MM.1S (cell line): ENCODE data around the gene MAML3.

Experiments
- DNase-seq: peaks from one replicate; pipeline ENCODE4 v3.0.0-alpha.2; 2015
- H2AFZ ChIP-seq: fragments of 300-600 bp; sonication (generic); 2 replicates; pipeline ENCODE4 v1.6.0; 2016; ENCODE audit warnings: antibody characterized with exemption, low read length
- H3F3A ChIP-seq: fragments of 300-600 bp; sonication (generic); 2 replicates; pipeline ENCODE4 v1.6.1; 2016; ENCODE audit warnings: mild to moderate bottlenecking, antibody characterized with exemption, low read length, moderate library complexity, mixed read lengths; ENCODE audit not compliant: insufficient read depth
- H3K27ac ChIP-seq: fragments of 300-600 bp; sonication (generic); 2 replicates; pipeline ENCODE4 v1.5.1; 2016; ENCODE audit warnings: mild to moderate bottlenecking, low read length
- H3K27me3 ChIP-seq: fragments of 300-600 bp; sonication (generic); replicated peaks from 2 replicates; pipeline ENCODE4 v1.6.0; 2016; ENCODE audit warnings: low read length; ENCODE audit not compliant: insufficient read depth
- H3K36me3 ChIP-seq: fragments of 300-600 bp; sonication (generic); replicated peaks from 2 replicates; pipeline ENCODE4 v1.6.1; 2016; ENCODE audit warnings: mild to moderate bottlenecking, low read length, mixed read lengths; ENCODE audit not compliant: insufficient read depth
- H3K4me1 ChIP-seq: fragments of 300-600 bp; sonication (generic); 2 replicates; pipeline ENCODE4 v1.6.1; 2016; ENCODE audit warnings: low read length, mixed read lengths
- H3K4me2 ChIP-seq: fragments of 300-600 bp; sonication (generic); 2 replicates; pipeline ENCODE4 v1.6.0; 2016; ENCODE audit warnings: low read depth, low read length
- H3K4me3 ChIP-seq: fragments of 300-600 bp; sonication (generic); 2 replicates; pipeline ENCODE4 v1.5.1; 2016; ENCODE audit warnings: low read length, mixed read lengths
- H3K79me2 ChIP-seq: fragments of 300-600 bp; sonication (generic); 2 replicates; pipeline ENCODE4 v1.6.1; 2016; ENCODE audit warnings: mixed run types, low read length, mixed read lengths
- H3K9ac ChIP-seq: fragments of 300-600 bp; sonication (generic); 2 replicates; pipeline ENCODE4 v1.6.1; 2016; ENCODE audit warnings: low read length, mixed read lengths
- H3K9me2 ChIP-seq: fragments of 300-600 bp; sonication (generic); replicated peaks from 2 replicates; pipeline ENCODE4 v1.6.1; 2016; ENCODE audit warnings: mild to moderate bottlenecking, low read length, mixed read lengths; ENCODE audit not compliant: insufficient read depth
- H3K9me3 ChIP-seq: fragments of 300-600 bp; sonication (generic); replicated peaks from 2 replicates; pipeline ENCODE4 v1.6.1; 2016; ENCODE audit warnings: mild to moderate bottlenecking, low read length, mixed read lengths; ENCODE audit not compliant: insufficient read depth
- H4K20me1 ChIP-seq: fragments of 300-600 bp; sonication (generic); 2 replicates; pipeline ENCODE4 v1.6.1; 2016; ENCODE audit warnings: mild to moderate bottlenecking, low read length, moderate library complexity, mixed read lengths; ENCODE audit not compliant: insufficient read depth
- CTCF ChIP-seq: fragments of 300-600 bp; sonication (generic); IDR thresholded peaks from 2 replicates; pipeline ENCODE4 v1.5.1; 2016; ENCODE audit warnings: antibody characterized with exemption, low read length, mixed read lengths
- EZH2 ChIP-seq: fragments of 300-600 bp; sonication (generic); optimal IDR thresholded peaks from 2 replicates; pipeline ENCODE3; 2017; ENCODE audit warnings: low read depth, mild to moderate bottlenecking, antibody characterized with exemption, low read length, mixed read lengths
- EZH2phosphoT487 ChIP-seq: fragments of 300-600 bp; sonication (generic); IDR thresholded peaks from 2 replicates; pipeline ENCODE4 v1.6.1; 2018; ENCODE audit warnings: antibody characterized with exemption, low read length

Gene MAML3

DNA sequence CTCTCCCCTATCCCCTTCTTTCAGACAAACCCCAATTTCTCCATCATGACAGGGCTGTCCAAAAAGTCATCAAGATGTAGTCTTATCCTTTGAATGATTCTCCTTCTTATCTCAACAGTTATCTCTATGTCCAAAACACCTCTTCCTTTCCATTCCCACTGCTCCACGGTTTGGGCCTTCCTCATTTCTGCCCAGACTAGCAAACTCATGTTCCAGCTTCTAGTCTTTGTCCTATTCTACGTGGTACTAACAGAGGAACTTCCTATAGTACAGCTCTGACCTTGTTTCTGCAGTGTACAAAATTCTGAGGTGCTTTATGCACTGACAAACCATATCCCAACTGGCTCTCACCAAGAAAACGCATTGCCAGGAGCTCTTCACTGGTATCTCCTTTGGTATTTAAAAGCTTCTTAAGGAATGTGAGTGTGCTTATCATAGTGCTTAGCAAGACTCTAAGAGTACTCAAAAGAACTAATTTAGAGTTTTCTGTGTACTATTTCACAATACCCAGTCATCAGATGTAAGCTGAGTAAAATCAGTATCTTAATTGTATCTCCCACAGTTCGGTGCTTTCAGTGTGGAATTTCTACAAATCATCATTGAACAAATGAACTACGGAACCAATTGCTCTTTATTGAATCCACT is 65.5 kb downstream of the MAML3 start:
- no peaks in the 10 kb centered on the region for H3K9me3 ChIP-seq
- no peaks in the 10 kb centered on the region for H3K36me3 ChIP-seq
- no peaks in the 10 kb centered on the region for H3K27me3 ChIP-seq
- H3K4me2 ChIP-seq = no peak overlapping the region
- H3K9me2 ChIP-seq = no peaks in the 10 kb centered on the region
- no peak overlapping the region for H3K4me3 ChIP-seq
- no peaks in the 10 kb centered on the region for H3K79me2 ChIP-seq
- H2AFZ ChIP-seq = no peak overlapping the region
- no peaks in the 10 kb centered on the region for H3K4me1 ChIP-seq
- H4K20me1 ChIP-seq = no peaks in the 10 kb centered on the region
- no peak overlapping the region for H3K9ac ChIP-seq
- DNase-seq = no peak
- no peak for TF ChIP-seq CTCF
- no peak for TF ChIP-seq EZH2
- TF ChIP-seq EZH2phosphoT487 = no peak
- H3K27ac ChIP-seq = no peak overlapping the region
- no peaks in the 10 kb centered on the region for H3F3A ChIP-seq

DNA sequence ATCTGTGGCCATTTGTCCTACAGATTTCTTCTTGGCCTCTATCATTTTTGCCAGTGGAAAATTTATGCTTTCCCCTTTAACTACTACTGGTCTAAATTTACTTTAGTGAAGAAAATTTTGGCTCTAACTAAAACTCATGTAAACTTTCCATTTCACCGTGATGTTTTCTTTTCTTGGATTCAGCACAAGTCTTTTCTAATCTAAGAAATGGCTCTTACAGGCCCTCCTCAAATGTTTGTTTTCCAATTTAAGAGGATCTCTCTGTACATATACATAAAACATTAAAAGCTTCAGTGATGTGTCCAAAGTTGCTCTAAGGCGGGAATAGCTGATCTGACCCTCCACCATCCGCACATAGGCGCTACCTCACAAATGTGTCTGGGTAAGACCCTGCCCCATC is 68.1 kb downstream of the MAML3 start:
- no peaks in the 10 kb centered on the region for H3K27me3 ChIP-seq
- H3K4me3 ChIP-seq = no peak overlapping the region
- TF ChIP-seq EZH2phosphoT487 (no peak), EZH2 (no peak), CTCF (no peak)
- no peaks in the 10 kb centered on the region for H3K9me3 ChIP-seq
- H3K27ac ChIP-seq = no peak overlapping the region
- no peaks in the 10 kb centered on the region for H3K36me3 ChIP-seq
- H2AFZ ChIP-seq = no peak overlapping the region
- DNase-seq = no peak
- no peak overlapping the region for H3K4me2 ChIP-seq
- H3K9ac ChIP-seq = no peak overlapping the region
- no peaks in the 10 kb centered on the region for H3K4me1 ChIP-seq
- no peaks in the 10 kb centered on the region for H3K79me2 ChIP-seq
- H3F3A ChIP-seq = no peaks in the 10 kb centered on the region
- no peaks in the 10 kb centered on the region for H4K20me1 ChIP-seq
- no peaks in the 10 kb centered on the region for H3K9me2 ChIP-seq

DNA sequence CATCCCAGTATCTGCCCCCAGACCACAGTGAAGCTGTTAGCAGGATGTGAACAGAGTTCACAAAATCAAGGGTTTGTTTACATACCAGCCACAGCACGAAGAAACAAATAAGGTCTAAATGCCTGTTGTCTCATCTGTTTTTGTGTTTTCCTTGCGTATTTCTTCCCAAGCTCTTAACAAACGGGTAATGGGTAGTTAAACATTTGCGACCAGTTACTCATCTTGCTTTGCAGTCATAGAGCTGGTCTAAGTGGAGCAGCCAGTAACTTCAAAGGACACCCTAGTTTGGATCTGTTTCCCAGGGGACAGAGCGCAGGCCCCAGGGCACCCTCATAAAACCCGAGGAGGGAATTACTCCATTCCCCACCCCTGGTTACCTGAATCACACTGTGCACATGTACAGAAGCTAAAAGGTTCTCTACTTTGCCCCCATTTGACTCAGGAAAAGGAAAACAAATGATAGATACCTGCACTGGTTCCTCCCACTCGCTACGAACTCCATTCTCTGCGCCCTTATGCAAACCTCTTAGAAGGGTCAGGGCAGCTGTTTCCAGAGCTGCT is 68.8 kb downstream of the MAML3 start:
- no peaks in the 10 kb centered on the region for H3F3A ChIP-seq
- no peak overlapping the region for H3K4me3 ChIP-seq
- H3K27ac ChIP-seq = no peak overlapping the region
- DNase-seq = no peak
- no peaks in the 10 kb centered on the region for H3K9me2 ChIP-seq
- no peak overlapping the region for H2AFZ ChIP-seq
- H3K27me3 ChIP-seq = no peaks in the 10 kb centered on the region
- H3K9me3 ChIP-seq = no peaks in the 10 kb centered on the region
- no peak overlapping the region for H3K4me2 ChIP-seq
- no peaks in the 10 kb centered on the region for H3K79me2 ChIP-seq
- TF ChIP-seq EZH2 (no peak), EZH2phosphoT487 (no peak), CTCF (no peak)
- no peaks in the 10 kb centered on the region for H3K36me3 ChIP-seq
- H3K9ac ChIP-seq = no peak overlapping the region
- no peaks in the 10 kb centered on the region for H3K4me1 ChIP-seq
- H4K20me1 ChIP-seq = no peaks in the 10 kb centered on the region
